Pancreas (tissue), 10 donors: ENCODE measurements around the gene SULF2. TPM values are rescaled to one million over a fixed set of nuclear protein-coding genes. Genes with fewer than 3 reads are reported as not detected.

ENCODE experiments used
- ATAC-seq, 4 donors: fragments of 200-7000 bp; cut with Tn5 transposase; one replicate each; pipeline versions ENCODE4 v1.8.0 to v1.9.1; 2020; ENCODE audit warnings: mild to moderate bottlenecking in 4 of 4, moderate library complexity in 4 of 4
- DNase-seq, 6 donors: peaks; one replicate each; pipeline ENCODE4 v3.0.0-alpha.2; 2020
- FAIRE-seq: peaks from 2 replicates; lab custom pipeline; 2012; peaks lifted over from hg19 to GRCh38; lab: Jason Lieb, UNC
- H3K27ac ChIP-seq, 4 donors: fragments of 200-600 bp; sonication (generic); 1 replicate in 3 of 4; 2 replicates in 1 of 4; pipeline versions ENCODE4 v1.5.0 to v1.8.0; 2020
- H3K27me3 ChIP-seq, 4 donors: fragments of 200-600 bp; one replicate each; pipeline ENCODE4 v1.8.0; 2021
- H3K36me3 ChIP-seq, 3 donors: fragments of 200-600 bp; sonication (generic) in 1 of 3; one replicate each; pipeline versions ENCODE4 v1.5.0 to v1.8.0; 2020 to 2021
- H3K4me1 ChIP-seq, 3 donors: fragments of 200-600 bp; one replicate each; pipeline ENCODE4 v1.8.0; 2021
- H3K4me3 ChIP-seq, 4 donors: fragments of 200-600 bp; sonication (generic) in 2 of 4; one replicate each; pipeline versions ENCODE4 v1.5.0 to v1.8.0; 2020 to 2021
- H3K9me3 ChIP-seq, 4 donors: fragments of 200-600 bp; one replicate each; pipeline ENCODE4 v1.8.0; 2021
- WGBS, 2 donors: extraction: QIAGEN DNeasy Blood & Tissue Kit; methylation state at CpG; one replicate each; pipeline ENCODE4 v1.1.7; 2013; 5-methylcytosine and 5-hydroxymethylcytosine counted together
- intact Hi-C, 3 donors: fragments of 100-400 bp; cut with DNase I; formaldehyde crosslinking; loops; one replicate each; pipeline versions ENCODE4 v1.11.1 to v1.14.2; 2022
- polyA plus RNA-seq, 2 donors: library from polyadenylated mRNA; stranded (reverse); fragments of 200-250 nt; gene quantifications; one replicate each; pipeline ENCODE4 v1.2.3, GENCODE V29; 2013
- total RNA-seq, 6 donors: library from RNA; stranded (reverse); fragmentation: NEBNext Ultra II Directional in 4 of 6; extraction: Animal tissue kit (Norgen Biotek cat#: 25700) in 4 of 6; gene quantifications; one replicate each; pipeline versions ENCODE4 v1.2.1 to v1.2.4, GENCODE V29; 2021 to 2023
- TF ChIP-seq, protein P1 (sequence below), 4 donors: fragments of 200-600 bp; sonication (generic) in 3 of 4; IDR thresholded peaks; one replicate each; pipeline versions ENCODE4 v1.5.0 to v1.8.0; 2021; ENCODE audit warnings: antibody characterized with exemption in 4 of 4
- donor health status: healthy with polysubstance abuse.
- donor health status: DM: no; HTN: no; CAD: no; lungs with moderate emphysema.
- donor health status: DM: no; HTN: no; CAD: no.
- donor health status: control.
- donor health status: control.
- donor health status: Bipolar disorder and iron deficiency.
- donor health status: DM: yes; HTN: yes; CAD: no.
- donor health status: DM: no; HTN: no; CAD: no.
- donor health status: DM: no; HTN: no; CAD: no.
- donor health status: DM: yes; HTN: yes; CAD: no.

The SULF2 gene
- total and polyA plus RNA-seq, 8 donors, result 4.5 to 41.7 (median 9.2) TPM

DNA sequence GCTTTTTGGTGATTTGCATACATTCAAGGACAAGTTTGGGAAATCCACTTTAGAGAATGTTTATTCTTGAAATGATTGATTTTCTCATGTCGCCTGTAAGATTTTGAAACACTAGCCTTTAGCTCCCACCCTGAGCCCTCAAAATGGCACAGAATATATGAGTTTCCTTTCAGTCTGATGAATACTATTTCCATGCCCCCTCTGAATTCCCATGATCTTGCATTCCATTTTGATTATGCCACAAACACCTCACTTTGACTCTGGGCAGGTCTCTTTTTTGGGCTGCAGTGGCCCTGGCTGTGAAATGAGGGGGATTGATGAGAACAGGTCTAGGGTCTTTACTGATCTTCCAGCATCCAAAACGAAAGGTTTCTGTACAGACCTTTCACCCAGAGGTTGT, 50.4 kb downstream of the SULF2 start:
- Histone ChIP-seq H3K9me3 (no peaks in the 10 kb centered on the region), H3K27ac (no peak overlapping the region), H3K4me1 (no peaks in the 10 kb centered on the region), H3K4me3 (no peak overlapping the region), H3K36me3 (no peaks in the 10 kb centered on the region), H3K27me3 (no peaks in the 10 kb centered on the region)
- ATAC-seq, result no peak
- FAIRE-seq, result no peak
- DNase-seq, result no peak
- TF ChIP-seq, protein P1, sequence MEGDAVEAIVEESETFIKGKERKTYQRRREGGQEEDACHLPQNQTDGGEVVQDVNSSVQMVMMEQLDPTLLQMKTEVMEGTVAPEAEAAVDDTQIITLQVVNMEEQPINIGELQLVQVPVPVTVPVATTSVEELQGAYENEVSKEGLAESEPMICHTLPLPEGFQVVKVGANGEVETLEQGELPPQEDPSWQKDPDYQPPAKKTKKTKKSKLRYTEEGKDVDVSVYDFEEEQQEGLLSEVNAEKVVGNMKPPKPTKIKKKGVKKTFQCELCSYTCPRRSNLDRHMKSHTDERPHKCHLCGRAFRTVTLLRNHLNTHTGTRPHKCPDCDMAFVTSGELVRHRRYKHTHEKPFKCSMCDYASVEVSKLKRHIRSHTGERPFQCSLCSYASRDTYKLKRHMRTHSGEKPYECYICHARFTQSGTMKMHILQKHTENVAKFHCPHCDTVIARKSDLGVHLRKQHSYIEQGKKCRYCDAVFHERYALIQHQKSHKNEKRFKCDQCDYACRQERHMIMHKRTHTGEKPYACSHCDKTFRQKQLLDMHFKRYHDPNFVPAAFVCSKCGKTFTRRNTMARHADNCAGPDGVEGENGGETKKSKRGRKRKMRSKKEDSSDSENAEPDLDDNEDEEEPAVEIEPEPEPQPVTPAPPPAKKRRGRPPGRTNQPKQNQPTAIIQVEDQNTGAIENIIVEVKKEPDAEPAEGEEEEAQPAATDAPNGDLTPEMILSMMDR (IDR thresholded peaks at IDR 0.05), result no peak
- 55 to 67% methylated on average over 2 of the region's 2 CpGs for WGBS, 2 donors
- intact Hi-C loops, result no loop called here

DNA sequence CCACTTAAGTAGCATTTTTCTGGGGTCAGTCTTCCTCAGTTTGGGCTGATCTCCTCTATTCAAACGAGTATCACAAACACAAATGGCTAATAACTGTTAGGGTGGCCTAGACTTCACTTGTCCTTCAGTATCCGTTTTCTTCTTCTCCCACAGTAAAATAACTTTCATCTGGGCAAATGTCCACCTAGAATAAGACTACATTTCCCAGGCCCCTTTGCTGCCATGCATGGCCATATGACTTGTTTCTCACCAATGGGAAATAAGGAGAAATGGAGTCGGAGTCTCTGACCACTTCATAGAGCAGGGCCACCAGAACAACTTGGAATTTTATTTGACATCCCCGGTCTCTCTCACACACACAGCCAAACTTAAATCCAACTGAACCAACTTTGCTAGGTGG, 51.4 kb downstream of the SULF2 start:
- no peak for FAIRE-seq
- TF ChIP-seq, protein P1 (IDR thresholded peaks at IDR 0.05), result no peak
- WGBS, 2 donors, result 63 to 70% methylated on average over 4 of the region's 4 CpGs

DNA sequence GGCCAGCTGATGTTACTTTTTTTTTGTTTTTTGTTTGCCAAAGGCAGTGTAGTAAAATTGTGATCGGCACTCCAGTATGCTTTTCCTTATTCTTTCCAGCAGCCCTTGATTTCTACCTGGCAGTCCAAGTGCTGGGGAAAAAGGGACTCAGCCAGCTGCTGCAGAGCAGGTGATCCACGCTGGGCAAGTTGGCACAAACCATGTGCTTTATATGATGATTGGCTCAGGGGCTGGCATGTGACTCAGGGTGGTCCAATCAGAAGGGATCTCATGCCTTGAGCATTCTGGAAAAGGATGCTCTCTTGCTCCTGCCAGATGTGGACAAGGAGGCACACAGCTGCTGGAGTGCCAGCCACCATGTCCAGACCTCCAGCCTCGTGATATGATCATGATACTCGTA, 54.5 kb downstream of the SULF2 start:
- Histone ChIP-seq H3K4me3 (no peak overlapping the region), H3K36me3 (no peaks in the 10 kb centered on the region), H3K27me3 (no peaks in the 10 kb centered on the region), H3K9me3 (no peaks in the 10 kb centered on the region), H3K27ac (no peak overlapping the region), H3K4me1 (no peaks in the 10 kb centered on the region)
- ATAC-seq (no peak), DNase-seq (no peak), FAIRE-seq (no peak)
- TF ChIP-seq, protein P1 (IDR thresholded peaks at IDR 0.05), result no peak
- intact Hi-C loops, result no loop called here
- 48 to 69% methylated on average over 4 of the region's 4 CpGs for WGBS, 2 donors

More for the DNA sequence above, 51.4 kb downstream of the SULF2 start:
- H3K4me1 ChIP-seq, result no peaks in the 10 kb centered on the region
- H3K27ac ChIP-seq, result no peak overlapping the region
- H3K36me3 ChIP-seq, result no peaks in the 10 kb centered on the region
- H3K4me3 ChIP-seq, result no peak overlapping the region
- ATAC-seq, result no peak
- H3K27me3 ChIP-seq, result no peaks in the 10 kb centered on the region
- no peaks in the 10 kb centered on the region for H3K9me3 ChIP-seq
- no peak for DNase-seq
- intact Hi-C loops, result no loop called here

DNA sequence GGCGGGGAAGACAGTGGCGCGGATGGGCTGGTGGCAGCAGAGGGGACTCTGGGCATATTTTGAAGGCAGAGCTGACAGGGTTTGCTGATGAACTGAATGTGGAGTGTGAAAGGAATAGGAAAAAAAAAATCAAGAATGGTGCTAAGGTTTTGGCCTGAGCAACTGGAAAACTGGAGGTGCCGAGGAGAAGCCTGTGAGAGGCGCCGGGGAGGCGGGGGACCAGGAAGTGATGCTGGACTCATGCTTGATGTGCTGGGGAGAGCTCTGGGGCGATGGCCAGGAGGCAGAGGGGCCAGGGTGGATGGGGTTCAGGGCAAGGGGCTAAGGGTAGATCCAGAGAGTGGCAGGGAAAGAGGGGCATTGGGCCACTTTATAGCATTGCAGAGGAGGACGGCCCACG, 55.8 kb downstream of the SULF2 start:
- ATAC-seq (no peak), DNase-seq (no peak), FAIRE-seq (no peak)
- Histone ChIP-seq H3K27me3 (no peaks in the 10 kb centered on the region), H3K4me1 (no peaks in the 10 kb centered on the region), H3K36me3 (no peaks in the 10 kb centered on the region), H3K4me3 (no peak overlapping the region), H3K9me3 (no peaks in the 10 kb centered on the region), H3K27ac (no peak overlapping the region)
- intact Hi-C loops, result no loop called here
- whole genome bisulfite sequencing, 2 donors, result 80 to 81% methylated on average over 10 of the region's 10 CpGs
- TF ChIP-seq, protein P1 (IDR thresholded peaks at IDR 0.05), result no peak

DNA sequence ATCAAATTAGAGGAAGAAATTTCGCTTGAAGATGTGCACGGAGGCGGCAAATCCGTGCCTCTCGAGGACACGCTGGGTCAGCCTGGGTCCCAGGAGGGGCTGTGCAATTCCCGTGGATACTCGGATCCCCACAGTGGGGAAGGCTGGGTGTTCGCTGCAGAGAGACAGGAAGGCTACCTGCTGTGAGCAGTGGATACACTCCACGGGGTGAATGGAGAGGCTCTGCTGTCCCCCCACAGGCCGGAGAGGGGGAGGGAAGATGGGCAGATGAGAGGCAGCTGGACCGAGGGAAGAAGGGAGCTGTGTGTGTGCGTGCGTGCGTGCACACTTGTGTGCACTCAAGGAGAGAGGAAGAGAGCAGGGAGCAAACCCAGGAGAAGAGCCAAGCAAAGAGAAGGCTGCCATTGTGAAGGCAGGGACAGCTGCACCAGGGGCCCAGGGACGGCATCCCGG, 57.3 kb downstream of the SULF2 start:
- TF ChIP-seq, protein P1 (IDR thresholded peaks at IDR 0.05), result no peak
- no peak for FAIRE-seq
- ATAC-seq, result peak in 2 of 4 donors; percentile 9 to 22
- Histone ChIP-seq H3K36me3 (no peaks in the 10 kb centered on the region), H3K27me3 (no peaks in the 10 kb centered on the region), H3K4me1 (no peaks in the 10 kb centered on the region), H3K27ac (peak overlapping the region in 2 of 4 donors; percentile 27 to 47), H3K9me3 (no peaks in the 10 kb centered on the region), H3K4me3 (no peak overlapping the region)
- intact Hi-C loops, result no loop called here
- no peak for DNase-seq
- whole genome bisulfite sequencing, 2 donors, result 46 to 62% methylated on average over 17 of the region's 17 CpGs
